HEK293 (cell line): Measurements from ENCODE around the gene BLOC1S1.
A peak's percentile ranks its signal among the peaks of the same experiment; 100 is the strongest.

ENCODE experiments used
- EGR2 ChIP-seq: fragments of 450-650 bp; formaldehyde crosslinking; IDR thresholded peaks from 2 replicates; pipeline ENCODE4 v1.5.1; 2016; ENCODE audit warnings: low read depth, missing biosample characterization, missing genetic modification characterization
- GLIS2 ChIP-seq: fragments of 450-650 bp; formaldehyde crosslinking; IDR thresholded peaks from 2 replicates; pipeline ENCODE4 v1.5.1; 2016; ENCODE audit warnings: missing biosample characterization, missing genetic modification characterization
- IKZF3 ChIP-seq: fragments of 450-650 bp; IDR thresholded peaks from 2 replicates; pipeline ENCODE4 v1.5.0; 2018; ENCODE audit warnings: missing biosample characterization, mild to moderate bottlenecking, missing genetic modification characterization, moderate library complexity
- KLF16 ChIP-seq: fragments of 450-650 bp; formaldehyde crosslinking; IDR thresholded peaks from 2 replicates; pipeline ENCODE4 v1.5.1; 2017; ENCODE audit warnings: missing biosample characterization, missing genetic modification characterization
- MEIS1 ChIP-seq: sonication (generic); formaldehyde crosslinking; IDR thresholded peaks from 2 replicates; pipeline ENCODE4 v1.8.1; 2022; ENCODE audit warnings: missing genetic modification reagents, mild to moderate bottlenecking, borderline replicate concordance
- PRDM4 ChIP-seq: fragments of 450-650 bp; formaldehyde crosslinking; IDR thresholded peaks from 2 replicates; pipeline ENCODE4 v1.5.1; 2017; ENCODE audit warnings: missing biosample characterization, missing genetic modification characterization
- REST ChIP-seq: fragments of 450-650 bp; formaldehyde crosslinking; IDR thresholded peaks from 2 replicates; pipeline ENCODE4 v1.5.1; 2016; ENCODE audit warnings: missing biosample characterization, missing genetic modification characterization
- SP3 ChIP-seq: fragments of 450-650 bp; formaldehyde crosslinking; IDR thresholded peaks from 2 replicates; pipeline ENCODE4 v1.5.1; 2016; ENCODE audit warnings: missing biosample characterization, missing genetic modification characterization
- ZBTB49 ChIP-seq: fragments of 450-650 bp; formaldehyde crosslinking; IDR thresholded peaks from 2 replicates; pipeline ENCODE4 v1.5.1; 2016; ENCODE audit warnings: missing biosample characterization, missing genetic modification characterization, low read depth
- ZBTB8A ChIP-seq: fragments of 450-650 bp; formaldehyde crosslinking; IDR thresholded peaks from 2 replicates; pipeline ENCODE4 v1.5.1; 2016; ENCODE audit warnings: missing biosample characterization, missing genetic modification characterization
- ZFHX2 ChIP-seq: fragments of 450-650 bp; formaldehyde crosslinking; conservative IDR thresholded peaks from 2 replicates; pipeline ENCODE4 v1.5.1; 2016; ENCODE audit warnings: missing biosample characterization, missing genetic modification characterization
- ZFP41 ChIP-seq: fragments of 450-650 bp; formaldehyde crosslinking; IDR thresholded peaks from 2 replicates; pipeline ENCODE4 v1.5.1; 2016; ENCODE audit warnings: missing biosample characterization, missing genetic modification characterization, borderline replicate concordance
- ZNF132 ChIP-seq: fragments of 450-650 bp; formaldehyde crosslinking; IDR thresholded peaks from 2 replicates; pipeline ENCODE4 v1.5.1; 2017; ENCODE audit warnings: missing biosample characterization, missing genetic modification characterization, borderline replicate concordance
- ZNF138 ChIP-seq: fragments of 450-650 bp; formaldehyde crosslinking; IDR thresholded peaks from 2 replicates; pipeline ENCODE4 v1.5.1; 2016; ENCODE audit warnings: missing biosample characterization, missing genetic modification characterization, borderline replicate concordance
- ZNF16 ChIP-seq: fragments of 450-650 bp; formaldehyde crosslinking; IDR thresholded peaks from 2 replicates; pipeline ENCODE4 v1.5.1; 2016; ENCODE audit warnings: low read depth, missing biosample characterization, missing genetic modification characterization
- ZNF18 ChIP-seq: fragments of 450-650 bp; formaldehyde crosslinking; IDR thresholded peaks from 2 replicates; pipeline ENCODE4 v1.5.1; 2016; ENCODE audit warnings: missing biosample characterization, missing genetic modification characterization
- ZNF239 ChIP-seq: fragments of 450-650 bp; formaldehyde crosslinking; IDR thresholded peaks from 2 replicates; pipeline ENCODE4 v1.5.1; 2016; ENCODE audit warnings: missing biosample characterization, missing genetic modification characterization
- ZNF24 ChIP-seq: fragments of 450-650 bp; formaldehyde crosslinking; IDR thresholded peaks from 2 replicates; pipeline ENCODE4 v1.5.1; 2016; ENCODE audit warnings: missing biosample characterization, missing genetic modification characterization
- ZNF280C ChIP-seq: fragments of 450-650 bp; formaldehyde crosslinking; IDR thresholded peaks from 2 replicates; pipeline ENCODE4 v1.5.1; 2016; ENCODE audit warnings: missing biosample characterization, missing genetic modification characterization
- ZNF311 ChIP-seq: fragments of 450-650 bp; formaldehyde crosslinking; IDR thresholded peaks from 2 replicates; pipeline ENCODE4 v1.5.1; 2017; ENCODE audit warnings: missing biosample characterization, missing genetic modification characterization, borderline replicate concordance
- ZNF335 ChIP-seq: fragments of 450-650 bp; formaldehyde crosslinking; conservative IDR thresholded peaks from 2 replicates; pipeline ENCODE4 v1.5.1; 2016; ENCODE audit warnings: missing biosample characterization, missing genetic modification characterization
- ZNF341 ChIP-seq: fragments of 450-650 bp; formaldehyde crosslinking; IDR thresholded peaks from 2 replicates; pipeline ENCODE4; 2016; ENCODE audit warnings: low read depth, missing biosample characterization, missing genetic modification characterization
- ZNF433 ChIP-seq: fragments of 450-650 bp; formaldehyde crosslinking; IDR thresholded peaks from 2 replicates; pipeline ENCODE4 v1.5.1; 2016; ENCODE audit warnings: missing biosample characterization, missing genetic modification characterization, low read depth
- ZNF513 ChIP-seq: fragments of 450-650 bp; IDR thresholded peaks from 2 replicates; pipeline ENCODE4 v1.5.1; 2018; ENCODE audit warnings: missing biosample characterization, missing genetic modification characterization
- ZNF623 ChIP-seq: fragments of 450-650 bp; formaldehyde crosslinking; IDR thresholded peaks from 2 replicates; pipeline ENCODE4 v1.5.1; 2016; ENCODE audit warnings: missing biosample characterization, missing genetic modification characterization
- ZNF658 ChIP-seq: fragments of 450-650 bp; formaldehyde crosslinking; IDR thresholded peaks from 2 replicates; pipeline ENCODE4; 2016; ENCODE audit warnings: missing biosample characterization, missing genetic modification characterization
- ZNF792 ChIP-seq: fragments of 450-650 bp; formaldehyde crosslinking; IDR thresholded peaks from 2 replicates; pipeline ENCODE4 v1.5.1; 2016; ENCODE audit warnings: missing biosample characterization, missing genetic modification characterization

The BLOC1S1 gene

GRCh38 chr12:55720894-55721444, 5.1 kb downstream of the BLOC1S1 start (continued):
- TF ChIP-seq ZNF18 (no peak), ZNF138 (no peak), IKZF3 (tag by site-specific recombination) (no peak), ZFHX2 (tag by site-specific recombination) (no peak; the same call in 1 of the 2 replicates), ZNF132 (no peak), ZNF280C (tag by site-specific recombination) (no peak), ZNF16 (tag by site-specific recombination) (no peak), ZNF433 (tag by site-specific recombination) (no peak), EGR2 (tag by site-specific recombination) (peak; percentile 32; the same call in 1 of the 2 replicates), ZNF623 (tag by site-specific recombination) (no peak), ZBTB8A (no peak), ZNF658 (no peak), GLIS2 (tag by site-specific recombination) (peak; percentile 26; the same call in 1 of the 2 replicates), ZNF335 (peak; percentile 36), KLF16 (tag by site-specific recombination) (no peak), MEIS1 (CRISPR knock-in tag) (no peak), REST (no peak), ZBTB49 (tag by site-specific recombination) (no peak), SP3 (no peak), ZFP41 (no peak), ZNF239 (no peak), ZNF24 (no peak), ZNF341 (tag by site-specific recombination) (no peak), PRDM4 (tag by site-specific recombination) (no peak), ZNF311 (tag by site-specific recombination) (no peak), ZNF513 (no peak), ZNF792 (tag by site-specific recombination) (no peak)
